ENCODE data around the gene ACOX2. TPM values are rescaled to one million over a fixed set of nuclear protein-coding genes. Genes with fewer than 3 reads are reported as not detected.

The ACOX2 gene
- total RNA-seq, 1 experiment from 2014 or later = 0.85 TPM

GRCh38 chr3:58531555-58531954, 5.4 kb downstream of the ACOX2 start:
- Histone ChIP-seq H2AK5ac (ENCODE audit: insufficient read length, low read length) (no peak overlapping the region), H3K4me2 (ENCODE audit: insufficient read depth, insufficient read length, low read length) (no peak overlapping the region), H3K14ac (ENCODE audit: insufficient read depth, low read length) (no peak overlapping the region), H3T11ph (ENCODE audit: low read length) (no peak overlapping the region), H2BK15ac (ENCODE audit: low read depth, low read length) (no peak overlapping the region), H4K5ac (ENCODE audit: insufficient read length, low read depth, low read length) (no peak overlapping the region), H3K18ac (ENCODE audit: insufficient read length, low read depth, low read length) (no peak overlapping the region), H3K9ac (ENCODE audit: extremely low read depth, insufficient read length, low read length) (no peak overlapping the region), H3K79me1 (ENCODE audit: insufficient read depth, low read depth, low read length, poor library complexity, severe bottlenecking) (no peaks in the 10 kb centered on the region), H2BK5ac (ENCODE audit: insufficient read length, low read length) (no peak overlapping the region), H4K91ac (ENCODE audit: insufficient read length, low read depth, low read length) (no peak overlapping the region), H2BK120ac (ENCODE audit: low read depth, low read length, poor library complexity, severe bottlenecking) (no peak overlapping the region), H4K20me1 (ENCODE audit: control insufficient read depth, insufficient read depth, insufficient read length) (no peaks in the 10 kb centered on the region), H3K23me2 (ENCODE audit: insufficient read length, low read depth, low read length, poor library complexity, severe bottlenecking) (no peaks in the 10 kb centered on the region), H2AFZ (ENCODE audit: low read length) (no peak overlapping the region), H3K27me3 (ENCODE audit: insufficient read depth, low read length) (no peaks in the 10 kb centered on the region), H3K56ac (ENCODE audit: insufficient read length, low read depth, low read length) (no peak overlapping the region), H3K9me3 (ENCODE audit: control insufficient read depth, low read depth, low read length) (no peaks in the 10 kb centered on the region), H3K4me1 (ENCODE audit: insufficient read depth, low read length) (no peaks in the 10 kb centered on the region; the same call in 1 of the 2 replicates), H3K79me2 (ENCODE audit: insufficient read depth, low read length) (no peaks in the 10 kb centered on the region), H3K27ac (ENCODE audit: insufficient read length, low read depth, low read length) (no peak overlapping the region), H2BK20ac (ENCODE audit: low read depth, low read length, poor library complexity, severe bottlenecking) (no peak overlapping the region), H4K8ac (replicated peaks; ENCODE audit: insufficient read length, low read depth, low read length) (no peak overlapping the region), H3K4ac (ENCODE audit: low read depth, low read length) (no peak overlapping the region), H2BK12ac (ENCODE audit: insufficient read length, low read depth, low read length) (no peak overlapping the region), H3K23ac (ENCODE audit: insufficient read length, low read depth, low read length) (no peak overlapping the region)
- Mint-ChIP-seq H3K4me3 (no peak overlapping the region), H3K27ac (no peak overlapping the region), H3K27me3 (ENCODE audit: low read depth) (no peaks in the 10 kb centered on the region; the same call in 1 of the 2 replicates), H3K4me1 (peaks cover 16 to 27% of the 10 kb centered on the region in 2 experiments), H3K36me3 (ENCODE audit: insufficient read depth in 1 of 3, low read depth in 3 of 3) (peaks cover 0 to 4% (median 0%) of the 10 kb centered on the region in 3 experiments; a peak in 2 of 7 replicates), H3K9me3 (peaks cover 0 to 4% of the 10 kb centered on the region in 2 experiments; a peak in 3 of 5 replicates)
- no peak for DNase-seq
- TF ChIP-seq CTCF (conservative IDR thresholded peaks at IDR 0.05) = no peak
- WGBS (ENCODE audit: extremely low coverage, insufficient read length, low lambda C conversion rate) = no CpG with 5 or more reads among the region's 7 CpGs
